ENCODE results near the gene TRIM45.

Gene TRIM45

DNA sequence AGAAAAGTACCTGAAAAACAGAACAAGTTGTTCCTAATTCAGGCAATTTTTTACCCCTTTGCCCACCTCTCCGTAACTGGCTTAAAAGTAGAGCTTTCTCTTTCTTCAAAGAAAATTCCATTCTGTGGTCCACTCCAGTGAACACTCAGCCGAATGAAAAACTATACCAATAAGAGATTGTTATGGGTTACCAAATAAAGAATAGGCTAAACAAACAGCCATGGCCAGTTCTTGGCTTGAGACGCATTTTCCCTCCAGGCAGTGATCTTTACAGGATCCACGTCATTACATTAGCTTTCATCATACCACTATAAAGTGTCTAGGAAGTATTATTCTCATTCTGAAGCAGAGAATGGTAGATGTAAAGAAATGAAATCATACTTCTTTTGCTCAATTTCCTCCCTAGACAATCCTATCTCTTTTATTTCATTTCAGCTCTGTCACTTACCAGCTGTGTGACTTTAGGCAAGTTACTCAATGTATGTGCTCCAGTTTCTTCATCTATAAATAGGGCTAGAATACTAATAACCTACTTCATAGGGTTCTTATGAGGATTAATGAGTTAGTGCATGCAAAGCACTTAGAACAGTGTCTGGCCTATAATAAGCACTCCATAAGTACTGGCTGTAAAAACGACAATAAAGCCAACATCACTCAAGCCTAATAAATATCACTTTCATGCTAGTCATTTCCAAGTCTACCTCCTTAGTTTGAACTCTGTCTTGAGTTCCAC lies 26.5 kb upstream of the TRIM45 start (continued):
- TF ChIP-seq ZNF701 (tag by site-specific recombination; IDR thresholded peaks at IDR 0.05) (no peak), ZNF623 (tag by site-specific recombination; IDR thresholded peaks at IDR 0.05) (no peak), ZNF211 (tag by site-specific recombination; IDR thresholded peaks at IDR 0.05; ENCODE audit: low read depth) (no peak)

- CTCF ChIA-PET, result interaction anchor here (0.6 to 4.7 kb wide), 3 partner anchors 13 to 1250 kb away, joined by 3 to 18 read pairs (median 3); no protein-coding TSS in a partner anchor
Measured at GRCh38 chr1:117147341-117147831, 25.8 kb upstream of the TRIM45 start.

GRCh38 chr1:117146575-117147340 lies 25.2 kb upstream of the TRIM45 start:
- ChIA-PET POLR2A (no interaction called here), CTCF (interaction anchor here (0.8 to 4.7 kb wide), 2 partner anchors 15 to 18 kb away, joined by 3 to 18 read pairs; no protein-coding TSS in a partner anchor)
- no peak overlapping the region for H3K4me3 ChIP-seq (ENCODE audit: low read depth, low read length)
- TF ChIP-seq ZNF548 (tag by site-specific recombination; IDR thresholded peaks at IDR 0.05) (no peak), ZNF596 (tag by site-specific recombination; IDR thresholded peaks at IDR 0.05) (no peak), ZBTB20 (tag by site-specific recombination; IDR thresholded peaks at IDR 0.05) (peak; percentile 6; the same call in 1 of the 2 replicates), ZBTB8A (tag by site-specific recombination; IDR thresholded peaks at IDR 0.05) (peak; percentile 10; the same call in 1 of the 2 replicates), ZNF449 (tag by site-specific recombination; IDR thresholded peaks at IDR 0.05) (no peak), ZNF660 (tag by site-specific recombination; IDR thresholded peaks at IDR 0.05) (peak; percentile 97), ZNF830 (tag by site-specific recombination; IDR thresholded peaks at IDR 0.05; ENCODE audit: low read depth) (no peak), ZNF175 (tag by site-specific recombination; IDR thresholded peaks at IDR 0.05) (no peak), YY2 (tag by site-specific recombination; IDR thresholded peaks at IDR 0.05) (no peak), ATF2 (tag by site-specific recombination; IDR thresholded peaks at IDR 0.05; ENCODE audit: low read depth) (peak; percentile 16; the same call in 1 of the 2 replicates), SCRT1 (tag by site-specific recombination; IDR thresholded peaks at IDR 0.05; ENCODE audit: borderline replicate concordance) (no peak), ZNF629 (tag by site-specific recombination; IDR thresholded peaks at IDR 0.05) (peak; percentile 70), HOXA7 (CRISPR knock-in tag; IDR thresholded peaks at IDR 0.05; ENCODE audit: borderline replicate concordance) (no peak), WT1 (tag by site-specific recombination; IDR thresholded peaks at IDR 0.05) (peak; percentile 73), KLF16 (tag by site-specific recombination; IDR thresholded peaks at IDR 0.05) (peak; percentile 23; the same call in 1 of the 2 replicates), ZNF529 (tag by site-specific recombination; IDR thresholded peaks at IDR 0.05; ENCODE audit: insufficient replicate concordance) (no peak), ZNF670 (tag by site-specific recombination; IDR thresholded peaks at IDR 0.05; ENCODE audit: low read depth) (no peak)

More at GRCh38 chr1:117147341-117147831, 25.8 kb upstream of the TRIM45 start:
- peak overlapping the region; percentile 24; the same call in 1 of the 2 replicates for H3K27ac ChIP-seq (ENCODE audit: extremely low read depth, low read depth, low read length)
- TF ChIP-seq SP7 (tag by site-specific recombination; IDR thresholded peaks at IDR 0.05) (0 out of 2 replicates have a peak, but pooled peaks have one; percentile 21), ZNF394 (tag by site-specific recombination; IDR thresholded peaks at IDR 0.05; ENCODE audit: borderline replicate concordance) (0 out of 2 replicates have a peak, but pooled peaks have one; percentile 4), SCRT2 (tag by site-specific recombination; IDR thresholded peaks at IDR 0.05) (peak; percentile 59), ZNF169 (tag by site-specific recombination; IDR thresholded peaks at IDR 0.05) (no peak), ZFP41 (tag by site-specific recombination; IDR thresholded peaks at IDR 0.05; ENCODE audit: borderline replicate concordance) (no peak), ZNF658 (tag by site-specific recombination; IDR thresholded peaks at IDR 0.05) (no peak), FEZF1 (tag by site-specific recombination; IDR thresholded peaks at IDR 0.05) (no peak), ZNF132 (tag by site-specific recombination; IDR thresholded peaks at IDR 0.05; ENCODE audit: borderline replicate concordance) (no peak), ZNF473 (tag by site-specific recombination; IDR thresholded peaks at IDR 0.05) (no peak), SP3 (tag by site-specific recombination; IDR thresholded peaks at IDR 0.05) (0 out of 2 replicates have a peak, but pooled peaks have one; percentile 8), ZNF121 (tag by site-specific recombination; IDR thresholded peaks at IDR 0.05) (no peak), KLF16 (tag by site-specific recombination; IDR thresholded peaks at IDR 0.05) (no peak), ZNF548 (tag by site-specific recombination; IDR thresholded peaks at IDR 0.05) (no peak)
- TF ChIP-seq, protein P1, sequence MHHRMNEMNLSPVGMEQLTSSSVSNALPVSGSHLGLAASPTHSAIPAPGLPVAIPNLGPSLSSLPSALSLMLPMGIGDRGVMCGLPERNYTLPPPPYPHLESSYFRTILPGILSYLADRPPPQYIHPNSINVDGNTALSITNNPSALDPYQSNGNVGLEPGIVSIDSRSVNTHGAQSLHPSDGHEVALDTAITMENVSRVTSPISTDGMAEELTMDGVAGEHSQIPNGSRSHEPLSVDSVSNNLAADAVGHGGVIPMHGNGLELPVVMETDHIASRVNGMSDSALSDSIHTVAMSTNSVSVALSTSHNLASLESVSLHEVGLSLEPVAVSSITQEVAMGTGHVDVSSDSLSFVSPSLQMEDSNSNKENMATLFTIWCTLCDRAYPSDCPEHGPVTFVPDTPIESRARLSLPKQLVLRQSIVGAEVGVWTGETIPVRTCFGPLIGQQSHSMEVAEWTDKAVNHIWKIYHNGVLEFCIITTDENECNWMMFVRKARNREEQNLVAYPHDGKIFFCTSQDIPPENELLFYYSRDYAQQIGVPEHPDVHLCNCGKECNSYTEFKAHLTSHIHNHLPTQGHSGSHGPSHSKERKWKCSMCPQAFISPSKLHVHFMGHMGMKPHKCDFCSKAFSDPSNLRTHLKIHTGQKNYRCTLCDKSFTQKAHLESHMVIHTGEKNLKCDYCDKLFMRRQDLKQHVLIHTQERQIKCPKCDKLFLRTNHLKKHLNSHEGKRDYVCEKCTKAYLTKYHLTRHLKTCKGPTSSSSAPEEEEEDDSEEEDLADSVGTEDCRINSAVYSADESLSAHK (tag by site-specific recombination; IDR thresholded peaks at IDR 0.05), result no peak
- POLR2A ChIA-PET, result interaction anchor here (0.7 kb wide), 1 partner anchor 35 kb away, joined by 4 read pairs; no protein-coding TSS in a partner anchor
- H3K36me3 ChIP-seq (ENCODE audit: control insufficient read depth in 2 of 2, insufficient read depth in 1 of 2, low read length in 2 of 2), result no peaks in the 10 kb centered on the region
- no peak overlapping the region for H3K4me3 ChIP-seq (ENCODE audit: low read depth, low read length)
- no peaks in the 10 kb centered on the region for H3K9me3 ChIP-seq (ENCODE audit: control insufficient read depth, insufficient read depth, low read depth, low read length)
- peaks cover 10% of the 10 kb centered on the region for H3K4me1 ChIP-seq (ENCODE audit: control insufficient read depth, insufficient read depth, low read length)

More at GRCh38 chr1:117146575-117147340, 25.2 kb upstream of the TRIM45 start:
- Histone ChIP-seq H3K36me3 (ENCODE audit: control insufficient read depth in 2 of 2, insufficient read depth in 1 of 2, low read length in 2 of 2) (no peaks in the 10 kb centered on the region), H3K9me3 (ENCODE audit: control insufficient read depth, insufficient read depth, low read depth, low read length) (no peaks in the 10 kb centered on the region), H3K27ac (ENCODE audit: extremely low read depth, low read depth, low read length) (no peak overlapping the region), H3K4me1 (ENCODE audit: control insufficient read depth, insufficient read depth, low read length) (peaks cover 10% of the 10 kb centered on the region)
